GM23338 (cell line): ENCODE results near the gene CALML3. TPM values are rescaled to one million over a fixed set of nuclear protein-coding genes. Genes with fewer than 3 reads are reported as not detected.
A peak's percentile ranks its signal among the peaks of the same experiment; 100 is the strongest.

Experiments
- ATAC-seq: fragments of 200-7000 bp; cut with Tn5 transposase; 3 replicates; pipeline ENCODE4 v1.9.1; 2020
- DNase-seq: peaks from one replicate; pipeline ENCODE4 v3.0.0-alpha.2; 2015; ENCODE audit warnings: low spot score
- H2AFZ ChIP-seq: fragments of 200-600 bp; sonication (generic); 2 replicates; pipeline ENCODE4 v1.8.0; 2016; ENCODE audit warnings: antibody characterized with exemption, mild to moderate bottlenecking, moderate library complexity
- H3F3A ChIP-seq: fragments of 200-600 bp; sonication (generic); replicated peaks from 2 replicates; pipeline ENCODE4 v1.8.0; 2017; ENCODE audit warnings: antibody characterized with exemption, mixed run types, low read depth
- H3K27ac ChIP-seq: fragments of 200-600 bp; sonication (generic); 2 replicates; pipeline ENCODE4 v1.6.1; 2016; ENCODE audit warnings: low read depth
- H3K27me3 ChIP-seq: fragments of 200-600 bp; sonication (generic); 2 replicates; pipeline ENCODE4 v1.8.0; 2016; ENCODE audit warnings: mild to moderate bottlenecking, mixed run types, moderate library complexity; ENCODE audit not compliant: insufficient read depth
- H3K36me3 ChIP-seq: fragments of 200-600 bp; sonication (generic); 2 replicates; pipeline ENCODE4 v1.8.0; 2016; ENCODE audit warnings: mild to moderate bottlenecking; ENCODE audit not compliant: insufficient read depth
- H3K4me1 ChIP-seq: fragments of 200-600 bp; sonication (generic); 2 replicates; pipeline ENCODE4 v1.8.0; 2016; ENCODE audit warnings: mild to moderate bottlenecking, moderate library complexity; ENCODE audit not compliant: insufficient read depth
- H3K4me2 ChIP-seq: fragments of 200-600 bp; sonication (generic); 2 replicates; pipeline ENCODE4 v1.7.1; 2017; ENCODE audit warnings: mixed run types
- H3K4me3 ChIP-seq: fragments of 200-600 bp; sonication (generic); 2 replicates; pipeline ENCODE4 v1.6.1; 2016; ENCODE audit warnings: mixed run types
- H3K79me2 ChIP-seq: fragments of 200-600 bp; sonication (generic); replicated peaks from 2 replicates; pipeline ENCODE4 v1.8.0; 2017; ENCODE audit warnings: mild to moderate bottlenecking; ENCODE audit not compliant: insufficient read depth
- H3K9me2 ChIP-seq: fragments of 200-600 bp; sonication (generic); 2 replicates; pipeline ENCODE4 v1.8.0; 2017; ENCODE audit not compliant: insufficient read depth
- H4K20me1 ChIP-seq: fragments of 200-600 bp; sonication (generic); replicated peaks from 2 replicates; pipeline ENCODE4 v1.8.0; 2017; ENCODE audit warnings: mild to moderate bottlenecking; ENCODE audit not compliant: insufficient read depth
- H3K27ac Mint-ChIP-seq: 2 replicates; pipeline ENCODE4 v1.8.0; 2020; ENCODE audit warnings: inconsistent platforms, mild to moderate bottlenecking, moderate library complexity, mixed read lengths
- H3K27me3 Mint-ChIP-seq: 3 replicates; pipeline ENCODE4 v1.8.0; 2022; ENCODE audit warnings: low read depth, mild to moderate bottlenecking, moderate library complexity, mixed read lengths, inconsistent platforms; ENCODE audit not compliant: insufficient read depth, poor library complexity
- H3K36me3 Mint-ChIP-seq: 3 replicates; pipeline ENCODE4 v1.8.0; 2021; ENCODE audit warnings: low read depth, mild to moderate bottlenecking, inconsistent platforms, moderate library complexity, mixed read lengths
- H3K4me1 Mint-ChIP-seq: 3 replicates; pipeline ENCODE4 v1.8.0; 2020; ENCODE audit warnings: mild to moderate bottlenecking, inconsistent platforms, mixed read lengths
- H3K4me3 Mint-ChIP-seq: 3 replicates; pipeline ENCODE4 v1.8.0; 2021; ENCODE audit warnings: moderate library complexity, mild to moderate bottlenecking, inconsistent platforms, mixed read lengths
- H3K9me3 Mint-ChIP-seq: 3 replicates; pipeline ENCODE4 v1.8.0; 2020; ENCODE audit warnings: moderate library complexity, mild to moderate bottlenecking, inconsistent platforms, mixed read lengths
- CTCF ChIP-seq, 2 experiments: fragments of 200-600 bp in 1 of 2; sonication (generic) in 1 of 2; conservative IDR thresholded peaks; 2 replicates each; pipeline versions ENCODE4 v1.5.1 to v1.6.1; 2016 to 2017; ENCODE audit warnings: antibody characterized with exemption in 2 of 2, low read depth in 2 of 2, mild to moderate bottlenecking in 2 of 2, moderate library complexity in 1 of 2
- EZH2phosphoT487 ChIP-seq: fragments of 200-600 bp; sonication (generic); IDR thresholded peaks from one replicate; pipeline ENCODE4 v1.8.1; 2018; ENCODE audit warnings: antibody characterized with exemption; ENCODE audit not compliant: unreplicated experiment
- JUNB ChIP-seq: IDR thresholded peaks from one replicate; pipeline ENCODE4 v1.6.1; 2016; ENCODE audit warnings: antibody characterized with exemption; ENCODE audit not compliant: unreplicated experiment
- NANOG ChIP-seq: IDR thresholded peaks from 2 replicates; pipeline ENCODE4 v1.6.1; 2016; ENCODE audit warnings: antibody characterized with exemption, borderline replicate concordance
- REST ChIP-seq: IDR thresholded peaks from one replicate; pipeline ENCODE4 v1.6.1; 2018; ENCODE audit warnings: antibody characterized with exemption; ENCODE audit not compliant: unreplicated experiment
- ZNF114 ChIP-seq: fragments of 250-450 bp; sonication (Bioruptor Pico); IDR thresholded peaks from 2 replicates; pipeline ENCODE4 v1.5.0; 2020; ENCODE audit warnings: mild to moderate bottlenecking, moderate library complexity
- ZNF331 ChIP-seq: fragments of 250-450 bp; sonication (Bioruptor Pico); IDR thresholded peaks from 2 replicates; pipeline ENCODE4 v1.5.0; 2020; ENCODE audit warnings: low read depth, mild to moderate bottlenecking, moderate library complexity
- polyA plus RNA-seq: library from polyadenylated mRNA; unstranded; fragments of >200 nt; fragmentation: Nextera tagmentation; extraction: Ambion mirVana; gene quantifications from 2 replicates; pipeline ENCODE4 v1.2.1, GENCODE V29; 2016
- total RNA-seq: library from RNA; depleted of rRNA; stranded (reverse); fragments of >200 nt; shearing (Covaris generic); gene quantifications from 2 replicates; pipeline ENCODE4 v1.2.3, GENCODE V29; 2014
- TF ChIP-seq, protein P1 (sequence below): IDR thresholded peaks from 2 replicates; pipeline ENCODE4 v1.6.1; 2016; ENCODE audit warnings: antibody characterized with exemption
- TF ChIP-seq, protein P2 (sequence below): fragments of 250-450 bp; sonication (Bioruptor Pico); IDR thresholded peaks from 2 replicates; pipeline ENCODE4 v1.5.0; 2020; ENCODE audit warnings: mild to moderate bottlenecking, moderate library complexity

The CALML3 gene
- total and polyA plus RNA-seq, 2 experiments from 2014 or later = not detected

- no peak overlapping the region for H2AFZ ChIP-seq
- H3K9me2 ChIP-seq = no peaks in the 10 kb centered on the region
- no peak for DNase-seq
- H3K27me3 Mint-ChIP-seq = peaks cover 12% of the 10 kb centered on the region
- TF ChIP-seq JUNB (no peak), REST (no peak), NANOG (no peak), CTCF (conservative IDR thresholded peaks at IDR 0.05; ENCODE audit: low read depth in 2 of 2) (no peak), ZNF114 (CRISPR knock-in tag) (no peak), EZH2phosphoT487 (no peak), ZNF331 (CRISPR knock-in tag) (no peak)
- TF ChIP-seq, protein P1, sequence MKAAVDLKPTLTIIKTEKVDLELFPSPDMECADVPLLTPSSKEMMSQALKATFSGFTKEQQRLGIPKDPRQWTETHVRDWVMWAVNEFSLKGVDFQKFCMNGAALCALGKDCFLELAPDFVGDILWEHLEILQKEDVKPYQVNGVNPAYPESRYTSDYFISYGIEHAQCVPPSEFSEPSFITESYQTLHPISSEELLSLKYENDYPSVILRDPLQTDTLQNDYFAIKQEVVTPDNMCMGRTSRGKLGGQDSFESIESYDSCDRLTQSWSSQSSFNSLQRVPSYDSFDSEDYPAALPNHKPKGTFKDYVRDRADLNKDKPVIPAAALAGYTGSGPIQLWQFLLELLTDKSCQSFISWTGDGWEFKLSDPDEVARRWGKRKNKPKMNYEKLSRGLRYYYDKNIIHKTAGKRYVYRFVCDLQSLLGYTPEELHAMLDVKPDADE = no peak
- TF ChIP-seq, protein P2, sequence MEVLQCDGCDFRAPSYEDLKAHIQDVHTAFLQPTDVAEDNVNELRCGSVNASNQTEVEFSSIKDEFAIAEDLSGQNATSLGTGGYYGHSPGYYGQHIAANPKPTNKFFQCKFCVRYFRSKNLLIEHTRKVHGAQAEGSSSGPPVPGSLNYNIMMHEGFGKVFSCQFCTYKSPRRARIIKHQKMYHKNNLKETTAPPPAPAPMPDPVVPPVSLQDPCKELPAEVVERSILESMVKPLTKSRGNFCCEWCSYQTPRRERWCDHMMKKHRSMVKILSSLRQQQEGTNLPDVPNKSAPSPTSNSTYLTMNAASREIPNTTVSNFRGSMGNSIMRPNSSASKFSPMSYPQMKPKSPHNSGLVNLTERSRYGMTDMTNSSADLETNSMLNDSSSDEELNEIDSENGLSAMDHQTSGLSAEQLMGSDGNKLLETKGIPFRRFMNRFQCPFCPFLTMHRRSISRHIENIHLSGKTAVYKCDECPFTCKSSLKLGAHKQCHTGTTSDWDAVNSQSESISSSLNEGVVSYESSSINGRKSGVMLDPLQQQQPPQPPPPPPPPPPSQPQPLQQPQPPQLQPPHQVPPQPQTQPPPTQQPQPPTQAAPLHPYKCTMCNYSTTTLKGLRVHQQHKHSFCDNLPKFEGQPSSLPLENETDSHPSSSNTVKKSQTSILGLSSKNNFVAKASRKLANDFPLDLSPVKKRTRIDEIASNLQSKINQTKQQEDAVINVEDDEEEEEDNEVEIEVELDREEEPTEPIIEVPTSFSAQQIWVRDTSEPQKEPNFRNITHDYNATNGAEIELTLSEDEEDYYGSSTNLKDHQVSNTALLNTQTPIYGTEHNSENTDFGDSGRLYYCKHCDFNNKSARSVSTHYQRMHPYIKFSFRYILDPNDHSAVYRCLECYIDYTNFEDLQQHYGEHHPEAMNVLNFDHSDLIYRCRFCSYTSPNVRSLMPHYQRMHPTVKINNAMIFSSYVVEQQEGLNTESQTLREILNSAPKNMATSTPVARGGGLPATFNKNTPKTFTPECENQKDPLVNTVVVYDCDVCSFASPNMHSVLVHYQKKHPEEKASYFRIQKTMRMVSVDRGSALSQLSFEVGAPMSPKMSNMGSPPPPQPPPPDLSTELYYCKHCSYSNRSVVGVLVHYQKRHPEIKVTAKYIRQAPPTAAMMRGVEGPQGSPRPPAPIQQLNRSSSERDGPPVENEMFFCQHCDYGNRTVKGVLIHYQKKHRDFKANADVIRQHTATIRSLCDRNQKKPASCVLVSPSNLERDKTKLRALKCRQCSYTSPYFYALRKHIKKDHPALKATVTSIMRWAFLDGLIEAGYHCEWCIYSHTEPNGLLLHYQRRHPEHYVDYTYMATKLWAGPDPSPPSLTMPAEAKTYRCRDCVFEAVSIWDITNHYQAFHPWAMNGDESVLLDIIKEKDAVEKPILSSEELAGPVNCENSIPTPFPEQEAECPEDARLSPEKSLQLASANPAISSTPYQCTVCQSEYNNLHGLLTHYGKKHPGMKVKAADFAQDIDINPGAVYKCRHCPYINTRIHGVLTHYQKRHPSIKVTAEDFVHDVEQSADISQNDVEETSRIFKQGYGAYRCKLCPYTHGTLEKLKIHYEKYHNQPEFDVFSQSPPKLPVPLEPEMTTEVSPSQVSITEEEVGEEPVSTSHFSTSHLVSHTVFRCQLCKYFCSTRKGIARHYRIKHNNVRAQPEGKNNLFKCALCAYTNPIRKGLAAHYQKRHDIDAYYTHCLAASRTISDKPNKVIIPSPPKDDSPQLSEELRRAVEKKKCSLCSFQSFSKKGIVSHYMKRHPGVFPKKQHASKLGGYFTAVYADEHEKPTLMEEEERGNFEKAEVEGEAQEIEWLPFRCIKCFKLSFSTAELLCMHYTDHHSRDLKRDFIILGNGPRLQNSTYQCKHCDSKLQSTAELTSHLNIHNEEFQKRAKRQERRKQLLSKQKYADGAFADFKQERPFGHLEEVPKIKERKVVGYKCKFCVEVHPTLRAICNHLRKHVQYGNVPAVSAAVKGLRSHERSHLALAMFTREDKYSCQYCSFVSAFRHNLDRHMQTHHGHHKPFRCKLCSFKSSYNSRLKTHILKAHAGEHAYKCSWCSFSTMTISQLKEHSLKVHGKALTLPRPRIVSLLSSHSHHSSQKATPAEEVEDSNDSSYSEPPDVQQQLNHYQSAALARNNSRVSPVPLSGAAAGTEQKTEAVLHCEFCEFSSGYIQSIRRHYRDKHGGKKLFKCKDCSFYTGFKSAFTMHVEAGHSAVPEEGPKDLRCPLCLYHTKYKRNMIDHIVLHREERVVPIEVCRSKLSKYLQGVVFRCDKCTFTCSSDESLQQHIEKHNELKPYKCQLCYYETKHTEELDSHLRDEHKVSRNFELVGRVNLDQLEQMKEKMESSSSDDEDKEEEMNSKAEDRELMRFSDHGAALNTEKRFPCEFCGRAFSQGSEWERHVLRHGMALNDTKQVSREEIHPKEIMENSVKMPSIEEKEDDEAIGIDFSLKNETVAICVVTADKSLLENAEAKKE (CRISPR knock-in tag) = no peak
- no peaks in the 10 kb centered on the region for H3K27me3 ChIP-seq
- H3K79me2 ChIP-seq = no peaks in the 10 kb centered on the region
- H3K27ac ChIP-seq = no peak overlapping the region
- no peak overlapping the region for H3K27ac Mint-ChIP-seq
- no peak overlapping the region for H3K4me2 ChIP-seq
- H3K36me3 ChIP-seq = no peaks in the 10 kb centered on the region
- H4K20me1 ChIP-seq = no peaks in the 10 kb centered on the region
- no peaks in the 10 kb centered on the region for H3K4me1 ChIP-seq
- H3K4me3 ChIP-seq = no peak overlapping the region
- H3K9me3 Mint-ChIP-seq = peaks cover 3% of the 10 kb centered on the region; the same call in 2 of the 3 replicates
- H3F3A ChIP-seq = no peaks in the 10 kb centered on the region
- H3K4me3 Mint-ChIP-seq = no peak overlapping the region
- peak; percentile 76 for ATAC-seq
- H3K36me3 Mint-ChIP-seq = no peaks in the 10 kb centered on the region
- peaks cover 3% of the 10 kb centered on the region for H3K4me1 Mint-ChIP-seq
These were observed 8.5 kb downstream of the CALML3 start for GRCh38 chr10:5533098-5533731.
